Measurements from ENCODE around the gene FUT9.

Gene FUT9

DNA sequence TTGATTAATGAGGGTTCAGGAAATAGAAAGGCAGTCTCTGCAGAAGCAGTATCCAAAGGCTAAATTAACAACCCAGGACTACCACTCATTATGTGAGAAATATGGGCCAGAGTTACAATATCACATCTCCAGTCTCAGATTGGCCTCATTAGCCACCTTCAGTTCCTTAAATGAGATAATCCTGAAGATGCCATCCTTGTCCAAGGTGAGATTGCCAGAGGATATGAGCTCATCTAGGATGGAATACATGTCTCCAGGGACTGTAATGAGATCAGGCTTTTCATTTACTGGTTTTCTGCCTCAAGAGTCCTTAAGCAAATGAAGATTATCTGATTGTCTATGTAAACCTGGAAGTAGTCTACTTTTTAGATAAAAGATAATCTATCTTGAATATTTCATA is 196.3 kb downstream of the FUT9 start:
- Histone ChIP-seq H3F3A (ENCODE audit: control insufficient read depth, insufficient read depth) (no peaks in the 10 kb centered on the region), H3K36me3 (ENCODE audit: control insufficient read depth, low read length) (no peaks in the 10 kb centered on the region), H3K79me2 (ENCODE audit: control insufficient read depth, low read length) (no peaks in the 10 kb centered on the region), H3K27me3 (ENCODE audit: control insufficient read depth, low read length) (no peaks in the 10 kb centered on the region), H3K4me2 (ENCODE audit: low read length) (no peak overlapping the region), H3K4me1 (ENCODE audit: control insufficient read depth, low read length) (no peaks in the 10 kb centered on the region), H3K27ac (ENCODE audit: low read depth, low read length) (no peak overlapping the region), H3K9me3 (ENCODE audit: control insufficient read depth, insufficient read depth, low read length) (no peaks in the 10 kb centered on the region), H3K4me3 (ENCODE audit: low read length) (no peak overlapping the region), H3K9me2 (replicated peaks; ENCODE audit: control insufficient read depth, low read length) (no peaks in the 10 kb centered on the region), H4K20me1 (ENCODE audit: control insufficient read depth, insufficient read depth, low read depth, low read length) (no peaks in the 10 kb centered on the region)
- TF ChIP-seq, protein P1, sequence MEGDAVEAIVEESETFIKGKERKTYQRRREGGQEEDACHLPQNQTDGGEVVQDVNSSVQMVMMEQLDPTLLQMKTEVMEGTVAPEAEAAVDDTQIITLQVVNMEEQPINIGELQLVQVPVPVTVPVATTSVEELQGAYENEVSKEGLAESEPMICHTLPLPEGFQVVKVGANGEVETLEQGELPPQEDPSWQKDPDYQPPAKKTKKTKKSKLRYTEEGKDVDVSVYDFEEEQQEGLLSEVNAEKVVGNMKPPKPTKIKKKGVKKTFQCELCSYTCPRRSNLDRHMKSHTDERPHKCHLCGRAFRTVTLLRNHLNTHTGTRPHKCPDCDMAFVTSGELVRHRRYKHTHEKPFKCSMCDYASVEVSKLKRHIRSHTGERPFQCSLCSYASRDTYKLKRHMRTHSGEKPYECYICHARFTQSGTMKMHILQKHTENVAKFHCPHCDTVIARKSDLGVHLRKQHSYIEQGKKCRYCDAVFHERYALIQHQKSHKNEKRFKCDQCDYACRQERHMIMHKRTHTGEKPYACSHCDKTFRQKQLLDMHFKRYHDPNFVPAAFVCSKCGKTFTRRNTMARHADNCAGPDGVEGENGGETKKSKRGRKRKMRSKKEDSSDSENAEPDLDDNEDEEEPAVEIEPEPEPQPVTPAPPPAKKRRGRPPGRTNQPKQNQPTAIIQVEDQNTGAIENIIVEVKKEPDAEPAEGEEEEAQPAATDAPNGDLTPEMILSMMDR (IDR thresholded peaks at IDR 0.05; ENCODE audit: low read depth, low read length, poor library complexity, severe bottlenecking) = no peak
- no peak for TF ChIP-seq EZH2phosphoT487 (IDR thresholded peaks at IDR 0.05; ENCODE audit: borderline replicate concordance, low read length)

DNA sequence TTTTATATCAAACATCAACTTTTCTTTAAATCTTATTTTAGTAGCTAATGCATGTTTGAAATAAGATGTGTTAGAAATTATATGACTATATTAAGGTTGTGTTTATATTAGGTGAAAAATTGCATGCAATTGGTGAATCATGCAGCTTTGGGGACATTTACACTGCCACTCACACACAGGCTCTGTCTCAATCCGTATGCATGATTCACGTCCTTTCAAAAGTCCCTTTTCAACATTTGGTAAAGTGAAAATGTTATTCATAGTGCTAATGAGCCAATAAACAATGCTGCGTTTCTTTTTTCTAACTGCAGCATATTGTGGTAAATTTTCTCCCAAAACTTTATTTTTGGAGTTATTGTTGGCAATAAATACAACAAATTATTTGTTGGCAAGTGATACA is 198.0 kb downstream of the FUT9 start:
- no peaks in the 10 kb centered on the region for H3K36me3 ChIP-seq (ENCODE audit: control insufficient read depth, low read length)
- no peaks in the 10 kb centered on the region for H3F3A ChIP-seq (ENCODE audit: control insufficient read depth, insufficient read depth)
- H3K4me3 ChIP-seq (ENCODE audit: low read length) = no peak overlapping the region
- no peaks in the 10 kb centered on the region for H3K79me2 ChIP-seq (ENCODE audit: control insufficient read depth, low read length)
- H3K9me2 ChIP-seq (replicated peaks; ENCODE audit: control insufficient read depth, low read length) = no peaks in the 10 kb centered on the region
- H3K4me1 ChIP-seq (ENCODE audit: control insufficient read depth, low read length) = no peaks in the 10 kb centered on the region
- H3K27me3 ChIP-seq (ENCODE audit: control insufficient read depth, low read length) = no peaks in the 10 kb centered on the region
- TF ChIP-seq, protein P1 (IDR thresholded peaks at IDR 0.05; ENCODE audit: low read depth, low read length, poor library complexity, severe bottlenecking) = no peak
- TF ChIP-seq EZH2phosphoT487 (IDR thresholded peaks at IDR 0.05; ENCODE audit: borderline replicate concordance, low read length) = no peak
- H3K27ac ChIP-seq (ENCODE audit: low read depth, low read length) = no peak overlapping the region
- no peak overlapping the region for H3K4me2 ChIP-seq (ENCODE audit: low read length)
- H3K9me3 ChIP-seq (ENCODE audit: control insufficient read depth, insufficient read depth, low read length) = no peaks in the 10 kb centered on the region
- H4K20me1 ChIP-seq (ENCODE audit: control insufficient read depth, insufficient read depth, low read depth, low read length) = no peaks in the 10 kb centered on the region

DNA sequence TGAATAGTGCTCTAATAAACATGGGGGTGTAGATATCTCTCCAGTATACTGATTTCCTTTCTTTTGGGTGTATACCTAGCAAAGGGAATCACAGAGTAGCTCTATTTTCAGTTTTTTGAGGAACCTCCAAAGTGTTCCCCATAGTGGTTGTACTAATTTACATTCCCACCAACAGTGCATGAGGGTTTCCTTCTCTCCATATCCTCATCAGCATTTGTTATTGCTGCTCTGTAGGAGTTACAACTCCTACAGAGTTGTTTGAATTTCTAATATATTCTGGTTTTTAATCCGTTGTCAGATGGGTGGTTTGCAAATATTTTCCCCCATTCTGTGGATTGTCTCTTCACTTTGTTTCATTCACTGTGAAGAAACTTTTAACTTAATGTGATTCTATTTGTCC is 207.9 kb downstream of the FUT9 start:
- no peak for TF ChIP-seq EZH2phosphoT487 (IDR thresholded peaks at IDR 0.05; ENCODE audit: borderline replicate concordance, low read length)
- TF ChIP-seq, protein P1 (IDR thresholded peaks at IDR 0.05; ENCODE audit: low read depth, low read length, poor library complexity, severe bottlenecking) = no peak
- H3K79me2 ChIP-seq (ENCODE audit: control insufficient read depth, low read length) = no peaks in the 10 kb centered on the region
- no peaks in the 10 kb centered on the region for H3K27me3 ChIP-seq (ENCODE audit: control insufficient read depth, low read length)
- H3F3A ChIP-seq (ENCODE audit: control insufficient read depth, insufficient read depth) = no peaks in the 10 kb centered on the region
- no peak overlapping the region for H3K4me3 ChIP-seq (ENCODE audit: low read length)
- no peaks in the 10 kb centered on the region for H3K9me3 ChIP-seq (ENCODE audit: control insufficient read depth, insufficient read depth, low read length)
- H3K36me3 ChIP-seq (ENCODE audit: control insufficient read depth, low read length) = no peaks in the 10 kb centered on the region
- H3K9me2 ChIP-seq (replicated peaks; ENCODE audit: control insufficient read depth, low read length) = no peaks in the 10 kb centered on the region
- no peaks in the 10 kb centered on the region for H4K20me1 ChIP-seq (ENCODE audit: control insufficient read depth, insufficient read depth, low read depth, low read length)
- H3K4me1 ChIP-seq (ENCODE audit: control insufficient read depth, low read length) = no peaks in the 10 kb centered on the region
- no peak overlapping the region for H3K27ac ChIP-seq (ENCODE audit: low read depth, low read length)
- H3K4me2 ChIP-seq (ENCODE audit: low read length) = no peak overlapping the region

DNA sequence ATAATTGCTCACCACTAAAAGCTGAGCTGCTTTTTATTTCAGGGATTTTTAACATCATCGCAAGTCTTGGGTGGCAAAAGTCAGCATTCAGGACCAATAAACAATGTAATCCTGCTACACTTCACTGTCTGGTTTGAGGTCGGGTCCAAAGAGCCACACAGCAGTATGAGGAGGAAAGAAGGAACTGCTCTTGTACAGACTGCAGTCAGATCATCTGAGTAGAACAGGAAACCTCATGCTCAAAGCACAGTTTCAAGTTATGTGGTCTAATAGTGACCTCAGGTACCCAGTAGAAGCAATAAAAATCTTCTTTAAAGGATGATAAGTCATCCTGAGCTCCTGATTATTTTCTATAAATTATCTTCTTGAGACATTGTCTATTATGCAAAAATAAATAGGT is 211.4 kb downstream of the FUT9 start:
- no peaks in the 10 kb centered on the region for H3K27me3 ChIP-seq (ENCODE audit: control insufficient read depth, low read length)
- no peak overlapping the region for H3K4me3 ChIP-seq (ENCODE audit: low read length)
- H3K4me2 ChIP-seq (ENCODE audit: low read length) = no peak overlapping the region
- TF ChIP-seq EZH2phosphoT487 (IDR thresholded peaks at IDR 0.05; ENCODE audit: borderline replicate concordance, low read length) = no peak
- TF ChIP-seq, protein P1 (IDR thresholded peaks at IDR 0.05; ENCODE audit: low read depth, low read length, poor library complexity, severe bottlenecking) = no peak
- H3K79me2 ChIP-seq (ENCODE audit: control insufficient read depth, low read length) = no peaks in the 10 kb centered on the region
- H3K9me2 ChIP-seq (replicated peaks; ENCODE audit: control insufficient read depth, low read length) = no peaks in the 10 kb centered on the region
- H3K27ac ChIP-seq (ENCODE audit: low read depth, low read length) = no peak overlapping the region
- H3K36me3 ChIP-seq (ENCODE audit: control insufficient read depth, low read length) = no peaks in the 10 kb centered on the region
- no peaks in the 10 kb centered on the region for H3F3A ChIP-seq (ENCODE audit: control insufficient read depth, insufficient read depth)
- H4K20me1 ChIP-seq (ENCODE audit: control insufficient read depth, insufficient read depth, low read depth, low read length) = no peaks in the 10 kb centered on the region
- H3K4me1 ChIP-seq (ENCODE audit: control insufficient read depth, low read length) = no peaks in the 10 kb centered on the region
- no peaks in the 10 kb centered on the region for H3K9me3 ChIP-seq (ENCODE audit: control insufficient read depth, insufficient read depth, low read length)

Measured in DOHH2 (cell line).